ENCODE data around the gene SNCA. TPM values are rescaled to one million over a fixed set of nuclear protein-coding genes. Genes with fewer than 3 reads are reported as not detected.

Gene SNCA
- total RNA-seq, 1 donor from 2014 or later, result 15.2 TPM

- H3K27me3 Mint-ChIP-seq (ENCODE audit: unreplicated experiment), result no peaks in the 10 kb centered on the region
- H3K9me3 Mint-ChIP-seq (ENCODE audit: unreplicated experiment), result no peaks in the 10 kb centered on the region
- no peaks in the 10 kb centered on the region for H3K36me3 Mint-ChIP-seq (ENCODE audit: unreplicated experiment)
- H3K4me1 Mint-ChIP-seq (ENCODE audit: low read depth, unreplicated experiment), result peaks cover 10% of the 10 kb centered on the region
- no peak overlapping the region for H3K27ac Mint-ChIP-seq (ENCODE audit: unreplicated experiment)
- TF ChIP-seq CTCF (IDR thresholded peaks at IDR 0.05; ENCODE audit: partially characterized antibody, unreplicated experiment), result no peak
- no peak overlapping the region for H3K4me3 Mint-ChIP-seq (ENCODE audit: unreplicated experiment)
- no peak for DNase-seq
These were observed 71.4 kb downstream of the SNCA start for GRCh38 chr4:89765528-89765927.

- Mint-ChIP-seq H3K27ac (ENCODE audit: unreplicated experiment) (no peak overlapping the region), H3K9me3 (ENCODE audit: unreplicated experiment) (no peaks in the 10 kb centered on the region), H3K27me3 (ENCODE audit: unreplicated experiment) (no peaks in the 10 kb centered on the region), H3K36me3 (ENCODE audit: unreplicated experiment) (no peaks in the 10 kb centered on the region), H3K4me3 (ENCODE audit: unreplicated experiment) (no peak overlapping the region), H3K4me1 (ENCODE audit: low read depth, unreplicated experiment) (peaks cover 21% of the 10 kb centered on the region)
- DNase-seq, result no peak
- TF ChIP-seq CTCF (IDR thresholded peaks at IDR 0.05; ENCODE audit: partially characterized antibody, unreplicated experiment), result no peak
These were observed 74.7 kb downstream of the SNCA start for GRCh38 chr4:89762311-89762710.

GRCh38 chr4:89759426-89759825 is 77.5 kb downstream of the SNCA start:
- no peak for DNase-seq
- no peaks in the 10 kb centered on the region for H3K9me3 Mint-ChIP-seq (ENCODE audit: unreplicated experiment)
- no peaks in the 10 kb centered on the region for H3K27me3 Mint-ChIP-seq (ENCODE audit: unreplicated experiment)
- peaks cover 28% of the 10 kb centered on the region for H3K4me1 Mint-ChIP-seq (ENCODE audit: low read depth, unreplicated experiment)
- peak overlapping the region; percentile 10 for H3K27ac Mint-ChIP-seq (ENCODE audit: unreplicated experiment)
- H3K36me3 Mint-ChIP-seq (ENCODE audit: unreplicated experiment), result no peaks in the 10 kb centered on the region
- no peak for TF ChIP-seq CTCF (IDR thresholded peaks at IDR 0.05; ENCODE audit: partially characterized antibody, unreplicated experiment)
- H3K4me3 Mint-ChIP-seq (ENCODE audit: unreplicated experiment), result no peak overlapping the region

- peaks cover 29% of the 10 kb centered on the region for H3K4me1 Mint-ChIP-seq (ENCODE audit: low read depth, unreplicated experiment)
- peak overlapping the region; percentile 87 for H3K27ac Mint-ChIP-seq (ENCODE audit: unreplicated experiment)
- no peak for TF ChIP-seq CTCF (IDR thresholded peaks at IDR 0.05; ENCODE audit: partially characterized antibody, unreplicated experiment)
- H3K36me3 Mint-ChIP-seq (ENCODE audit: unreplicated experiment), result no peaks in the 10 kb centered on the region
- H3K9me3 Mint-ChIP-seq (ENCODE audit: unreplicated experiment), result no peaks in the 10 kb centered on the region
- DNase-seq, result no peak
- H3K4me3 Mint-ChIP-seq (ENCODE audit: unreplicated experiment), result peak overlapping the region; percentile 17
- no peaks in the 10 kb centered on the region for H3K27me3 Mint-ChIP-seq (ENCODE audit: unreplicated experiment)
These were observed 79.7 kb downstream of the SNCA start for GRCh38 chr4:89757154-89757719.

GRCh38 chr4:89755220-89755619 is 81.7 kb downstream of the SNCA start:
- Mint-ChIP-seq H3K4me3 (ENCODE audit: unreplicated experiment) (no peak overlapping the region), H3K27ac (ENCODE audit: unreplicated experiment) (no peak overlapping the region), H3K36me3 (ENCODE audit: unreplicated experiment) (no peaks in the 10 kb centered on the region), H3K4me1 (ENCODE audit: low read depth, unreplicated experiment) (peaks cover 24% of the 10 kb centered on the region), H3K27me3 (ENCODE audit: unreplicated experiment) (no peaks in the 10 kb centered on the region), H3K9me3 (ENCODE audit: unreplicated experiment) (no peaks in the 10 kb centered on the region)
- DNase-seq, result no peak
- no peak for TF ChIP-seq CTCF (IDR thresholded peaks at IDR 0.05; ENCODE audit: partially characterized antibody, unreplicated experiment)
